Cardiac fibroblast (primary cell): Measurements from ENCODE around the gene RNU7-1.
A peak's percentile ranks its signal among the peaks of the same experiment; 100 is the strongest.

Experiments used
- DNase-seq, 2 donors: peaks; one replicate each; pipeline versions ENCODE4 v3.0.0 to v3.0.0-alpha.2; 2010; ENCODE audit warnings: low read depth in 2 of 2
- H3K4me3 ChIP-seq, 2 donors: replicated peaks in 1 of 2; 1 replicate in 1 of 2; 2 replicates in 1 of 2; pipeline ENCODE4 v1.5.1; 2011; ENCODE audit warnings: low read depth in 2 of 2, low read length in 2 of 2, mild to moderate bottlenecking in 2 of 2, moderate library complexity in 1 of 2
- CTCF ChIP-seq: IDR thresholded peaks from one replicate; pipeline ENCODE4 v1.5.1; 2011; ENCODE audit warnings: low read depth, mild to moderate bottlenecking, low read length, inconsistent platforms

The RNU7-1 gene

GRCh38 chr12:6959805-6960592, 16.4 kb downstream of the RNU7-1 start:
- H3K4me3 ChIP-seq = no peak overlapping the region
- no peak for TF ChIP-seq CTCF
- no peak for DNase-seq

DNA sequence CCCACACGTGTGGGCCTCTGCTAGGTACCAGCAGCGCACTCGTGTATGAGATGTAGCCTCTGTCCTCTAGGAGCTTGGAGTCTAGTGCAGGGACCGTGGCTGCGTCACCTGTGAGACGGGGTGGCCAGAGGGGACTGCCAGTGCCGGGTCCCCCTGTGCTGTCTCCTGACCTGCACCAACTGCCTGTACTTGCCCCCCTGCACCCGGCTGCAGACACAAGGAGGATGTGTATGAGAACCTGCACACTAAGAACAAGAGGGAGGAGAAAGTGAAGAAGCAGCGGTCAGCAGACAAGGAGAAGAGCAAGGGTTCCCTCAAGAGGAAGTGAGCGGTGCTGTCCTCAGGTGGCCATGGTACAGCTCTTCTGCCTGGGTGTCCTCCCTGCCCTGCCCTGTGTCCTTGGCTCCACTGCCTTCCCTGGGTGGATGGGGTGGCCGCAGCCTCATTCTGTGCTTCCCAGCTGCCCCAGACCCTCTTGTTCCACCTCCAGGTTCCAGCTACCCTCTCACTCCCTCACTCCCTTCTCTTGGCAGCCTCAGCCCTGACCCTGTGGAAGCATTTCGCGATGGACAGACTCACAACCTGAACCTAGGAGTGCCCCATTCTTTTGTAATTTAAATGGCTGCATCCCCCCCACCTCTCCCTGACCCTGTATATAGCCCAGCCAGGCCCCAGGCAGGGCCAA, 17.1 kb downstream of the RNU7-1 start:
- TF ChIP-seq CTCF = no peak
- no peak overlapping the region for H3K4me3 ChIP-seq
- peak; percentile 42 to 46 for DNase-seq

- TF ChIP-seq CTCF = no peak
- H3K4me3 ChIP-seq = peak overlapping the region in 1 of 2 donors; percentile 15
- peak; percentile 51 to 64 for DNase-seq
Observed at GRCh38 chr12:6961278-6961694, 17.7 kb downstream of the RNU7-1 start.

GRCh38 chr12:6961695-6962284, 18.2 kb downstream of the RNU7-1 start:
- DNase-seq = peak; percentile 79 to 80
- TF ChIP-seq CTCF = peak; percentile 45
- peak overlapping the region in 1 of 2 donors; percentile 15 for H3K4me3 ChIP-seq

DNA sequence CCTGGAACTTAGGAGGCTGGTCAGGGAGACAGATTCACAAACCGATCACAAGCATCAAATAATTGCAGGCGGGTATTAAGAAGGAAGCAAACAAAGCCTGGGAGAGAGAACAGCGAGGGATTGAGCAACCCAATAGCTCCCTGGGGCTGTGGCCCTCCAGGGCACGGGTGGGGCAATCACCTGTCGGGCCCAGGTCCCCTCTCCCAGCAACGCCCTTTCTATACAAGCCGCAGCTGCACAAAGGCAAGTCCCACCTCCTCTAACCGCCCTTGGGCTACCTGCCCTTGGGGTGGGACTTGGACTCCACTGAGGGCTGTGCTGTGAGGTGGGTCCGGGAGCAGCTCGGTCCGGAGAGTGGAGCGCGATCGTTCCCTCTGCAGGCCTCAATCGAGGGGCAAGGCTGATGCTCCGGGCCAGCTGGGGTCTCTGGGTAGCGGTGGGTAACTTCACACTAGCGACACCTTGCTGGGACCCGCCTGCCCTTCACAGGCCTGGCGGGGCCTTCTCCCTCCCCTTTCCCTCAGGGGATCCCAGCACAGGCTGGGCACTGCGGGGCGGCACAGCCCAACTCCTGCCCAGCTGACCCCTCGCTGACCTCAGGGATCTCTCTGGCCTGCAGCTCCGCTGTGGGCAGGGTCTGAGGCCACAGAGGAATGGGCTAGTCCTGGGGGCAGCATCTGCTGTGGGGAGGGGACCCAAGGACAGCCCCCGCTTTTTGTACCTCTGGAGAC, 18.8 kb downstream of the RNU7-1 start:
- DNase-seq = no peak
- TF ChIP-seq CTCF = no peak
- H3K4me3 ChIP-seq = no peak overlapping the region

DNA sequence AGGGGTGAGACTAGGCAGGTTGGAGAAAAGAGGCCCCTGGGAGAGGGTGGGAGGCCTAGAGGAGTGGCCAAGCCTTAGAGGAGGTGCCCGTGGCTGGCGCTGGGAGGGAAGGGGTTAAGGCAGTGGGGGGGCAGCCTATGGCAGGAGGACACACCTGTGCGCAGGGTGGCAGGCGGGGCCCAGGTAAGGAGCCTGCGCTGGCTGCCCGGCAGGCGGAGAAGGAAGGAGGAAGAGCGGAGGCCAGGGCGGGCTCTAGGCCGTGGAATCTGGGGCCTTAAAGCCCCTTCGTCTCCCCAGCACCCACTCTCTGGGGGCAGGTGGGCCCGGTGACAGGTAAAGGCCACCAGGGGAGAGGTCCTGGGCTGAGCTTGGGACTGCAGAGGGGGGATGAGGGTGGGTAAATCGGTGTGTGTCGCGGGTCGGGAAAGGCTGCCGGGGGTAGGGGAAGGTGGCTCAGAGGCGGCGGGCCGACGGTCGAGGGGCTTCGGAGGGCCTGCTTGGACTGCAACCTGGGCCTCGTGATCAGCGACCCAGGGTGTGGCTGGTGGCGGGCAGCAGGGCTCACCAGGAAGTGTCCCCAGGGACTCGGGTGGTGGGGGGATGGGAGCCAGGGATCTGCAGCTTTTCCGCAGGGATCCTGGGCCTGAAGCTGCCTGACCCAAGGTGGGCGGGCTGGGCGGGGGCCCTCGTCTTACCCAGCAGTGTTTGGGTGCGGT, 19.6 kb downstream of the RNU7-1 start:
- H3K4me3 ChIP-seq = no peak overlapping the region
- DNase-seq = no peak
- no peak for TF ChIP-seq CTCF
